ENCODE data around the gene TMEM130.

- TF ChIP-seq TAF1 (IDR thresholded peaks at IDR 0.05; ENCODE audit: low read depth) (no peak), ZBTB7A (IDR thresholded peaks at IDR 0.05; ENCODE audit: low read depth) (no peak), REST (IDR thresholded peaks at IDR 0.05; ENCODE audit: low read depth) (no peak), RAD21 (IDR thresholded peaks at IDR 0.05; ENCODE audit: low read depth) (no peak)
Measured at GRCh38 chr7:98880485-98880884, 10.7 kb upstream of the TMEM130 start.
